GM12874 (cell line): ENCODE measurements around the gene LRRC75A.

ENCODE experiments used
- CTCF ChIP-seq: IDR thresholded peaks from 2 replicates; pipeline ENCODE4 v1.5.1; 2011; ENCODE audit warnings: low read depth, mild to moderate bottlenecking, control low read depth, low read length, moderate library complexity; ENCODE audit not compliant: insufficient read depth

The LRRC75A gene

GRCh38 chr17:16506188-16506587, 14.2 kb upstream of the LRRC75A start:
- TF ChIP-seq CTCF: no peak

- TF ChIP-seq CTCF: no peak
Observed at GRCh38 chr17:16504984-16505383, 13.0 kb upstream of the LRRC75A start.

- TF ChIP-seq CTCF: no peak
Observed at GRCh38 chr17:16496820-16497489, 5.0 kb upstream of the LRRC75A start.

- no peak for TF ChIP-seq CTCF
Observed at GRCh38 chr17:16495980-16496819, 4.2 kb upstream of the LRRC75A start.

GRCh38 chr17:16495561-16495960, 3.6 kb upstream of the LRRC75A start:
- no peak for TF ChIP-seq CTCF

- TF ChIP-seq CTCF: no peak
Observed at GRCh38 chr17:16494059-16494458, 2.1 kb upstream of the LRRC75A start.

GRCh38 chr17:16493531-16494046, 1.6 kb upstream of the LRRC75A start:
- no peak for TF ChIP-seq CTCF
